ENCODE data around the gene LY6G5C. TPM values are rescaled to one million over a fixed set of nuclear protein-coding genes. Genes with fewer than 3 reads are reported as not detected.

LY6G5C gene
- total and polyA plus RNA-seq, 9 of the 15 experiments (the other 6 are each of a cell fraction or from before 2014, with no cell fraction given): 0.10 to 0.67 (median 0.46) TPM; not detected in 4

GRCh38 chr6:31713465-31713864 lies 32.6 kb upstream of the LY6G5C start:
- H3K4me3 ChIP-seq: no peak overlapping the region
- ATAC-seq (no peak), DNase-seq (ENCODE audit: extremely low read depth in 1 of 4, low spot score in 3 of 4) (no peak), FAIRE-seq (no peak)
- intact Hi-C loops (cut with micrococcal nuclease) (no loop called here), in situ Hi-C loops (cut with MboI) (no loop called here)
- H3K36me3 ChIP-seq (ENCODE audit: control insufficient read depth, insufficient read depth, low read length): no peaks in the 10 kb centered on the region
- no peak for TF ChIP-seq ZBTB43 (CRISPR knock-in tag; IDR thresholded peaks at IDR 0.05)
- TF ChIP-seq RBBP5 (IDR thresholded peaks at IDR 0.05; ENCODE audit: borderline replicate concordance, insufficient read depth, low read length, poor library complexity, severe bottlenecking): peak; percentile 33
- WGBS (ENCODE audit: insufficient coverage, low coverage, missing lambda C conversion rate): 42% methylated on average over 4 of the region's 4 CpGs
- peaks cover 31 to 46% of the 10 kb centered on the region in 2 experiments for H3K4me1 ChIP-seq (replicated peaks in 1 of 2; ENCODE audit: control insufficient read depth in 2 of 2, insufficient read depth in 2 of 2, low read length in 2 of 2)
- H3K79me2 ChIP-seq (ENCODE audit: control insufficient read depth, insufficient read depth, low read length): no peaks in the 10 kb centered on the region
- H3K9ac ChIP-seq (ENCODE audit: insufficient read depth in 1 of 2, low read depth in 2 of 2, low read length in 2 of 2): peak overlapping the region in 1 of 2 experiments; percentile 81; a peak in 1 of 4 replicates
- H3K27ac ChIP-seq (ENCODE audit: extremely low read depth, low read depth, low read length): no peak overlapping the region
- no peaks in the 10 kb centered on the region for H4K20me1 ChIP-seq (replicated peaks; ENCODE audit: control insufficient read depth, insufficient read depth, low read length)
- H3K9me1 ChIP-seq (ENCODE audit: control insufficient read depth, insufficient read depth, low read length): no peaks in the 10 kb centered on the region
- peak overlapping the region; percentile 49 for H2AFZ ChIP-seq (ENCODE audit: low read depth, low read length)
- no peaks in the 10 kb centered on the region for H3K9me3 ChIP-seq (replicated peaks; ENCODE audit: control insufficient read depth, insufficient read depth, low read depth, low read length)
- no peak overlapping the region for H3K4me2 ChIP-seq (ENCODE audit: insufficient read depth, low read length)
- no TSS peak for BruUV-seq (replicated peaks)
- ChIA-PET CTCF (ENCODE audit: low intra/inter-chr PET ratio) (no interaction called here), POLR2A (interaction anchor here (0.5 to 12.4 kb wide), 5 partner anchors 10 to 47 kb away, joined by 3 to 223 read pairs (median 6); partner anchors contain the start of genes ABHD16A, DDAH2, LY6G6C and MPIG6B)
- H3K27me3 ChIP-seq (ENCODE audit: control insufficient read depth in 2 of 2, insufficient read depth in 2 of 2, low read length in 2 of 2): no peaks in the 10 kb centered on the region

- Histone ChIP-seq H3K9me3 (replicated peaks; ENCODE audit: control insufficient read depth, insufficient read depth, low read depth, low read length) (no peaks in the 10 kb centered on the region), H3K4me2 (ENCODE audit: insufficient read depth, low read length) (no peak overlapping the region), H3K79me2 (ENCODE audit: control insufficient read depth, insufficient read depth, low read length) (no peaks in the 10 kb centered on the region), H3K27ac (ENCODE audit: extremely low read depth, low read depth, low read length) (no peak overlapping the region), H3K9ac (ENCODE audit: insufficient read depth in 1 of 2, low read depth in 2 of 2, low read length in 2 of 2) (peak overlapping the region in 1 of 2 experiments; percentile 82; a peak in 2 of 4 replicates), H2AFZ (ENCODE audit: low read depth, low read length) (0 out of 2 replicates have a peak overlapping the region, but pooled peaks have one; percentile 5), H3K4me3 (no peak overlapping the region), H3K27me3 (ENCODE audit: control insufficient read depth in 2 of 2, insufficient read depth in 2 of 2, low read length in 2 of 2) (no peaks in the 10 kb centered on the region), H3K36me3 (ENCODE audit: control insufficient read depth, insufficient read depth, low read length) (no peaks in the 10 kb centered on the region), H3K9me1 (ENCODE audit: control insufficient read depth, insufficient read depth, low read length) (no peaks in the 10 kb centered on the region), H3K4me1 (replicated peaks in 1 of 2; ENCODE audit: control insufficient read depth in 2 of 2, insufficient read depth in 2 of 2, low read length in 2 of 2) (peaks cover 25 to 42% of the 10 kb centered on the region in 2 experiments), H4K20me1 (replicated peaks; ENCODE audit: control insufficient read depth, insufficient read depth, low read length) (no peaks in the 10 kb centered on the region)
- POLR2A ChIA-PET: interaction anchor here (0.6 to 12.4 kb wide), 6 partner anchors 9 to 91 kb away, joined by 3 to 223 read pairs (median 9); partner anchors contain the start of genes ABHD16A, DDAH2, LY6G6C and MPIG6B
- no peak for ATAC-seq
- CTCF ChIA-PET (ENCODE audit: low intra/inter-chr PET ratio): no interaction called here
- FAIRE-seq: no peak
- DNase-seq (ENCODE audit: extremely low read depth in 1 of 4, low spot score in 3 of 4): no peak
- TF ChIP-seq PML (IDR thresholded peaks at IDR 0.05; ENCODE audit: low read length): no peak
- no peak for TF ChIP-seq DMBX1 (CRISPR knock-in tag; IDR thresholded peaks at IDR 0.05; ENCODE audit: borderline replicate concordance)
- TF ChIP-seq FOXK1 (CRISPR knock-in tag; IDR thresholded peaks at IDR 0.05; ENCODE audit: borderline replicate concordance): no peak
- TF ChIP-seq MTF1 (CRISPR knock-in tag; IDR thresholded peaks at IDR 0.05; ENCODE audit: borderline replicate concordance): no peak
- no peak for TF ChIP-seq KLF13 (tag; IDR thresholded peaks at IDR 0.05; ENCODE audit: borderline replicate concordance, low read depth)
- no peak for TF ChIP-seq CBX3 (IDR thresholded peaks at IDR 0.05; ENCODE audit: borderline replicate concordance in 1 of 2, low read length in 2 of 2)
- no peak for TF ChIP-seq ZNF444 (CRISPR knock-in tag; IDR thresholded peaks at IDR 0.05)
- no peak for TF ChIP-seq POLR3A (IDR thresholded peaks at IDR 0.05; ENCODE audit: borderline replicate concordance, extremely low read depth, insufficient read depth, insufficient read length)
- no peak for TF ChIP-seq NR0B1 (IDR thresholded peaks at IDR 0.05; ENCODE audit: partially characterized antibody)
- intact Hi-C loops (cut with micrococcal nuclease) (no loop called here), in situ Hi-C loops (cut with MboI) (no loop called here)
- WGBS (ENCODE audit: insufficient coverage, low coverage, missing lambda C conversion rate): 74% methylated on average over 8 of the region's 8 CpGs
- BruUV-seq (replicated peaks): no TSS peak
Measured at GRCh38 chr6:31712296-31712695, 31.4 kb upstream of the LY6G5C start.
